GM19239 (cell line): ENCODE results near the gene PRR36.

Experiments
- DNase-seq: peaks from one replicate; pipeline ENCODE4 v3.0.0; 2011; ENCODE audit warnings: low spot score; ENCODE audit not compliant: insufficient read length
- FAIRE-seq: peaks from 2 replicates; lab custom pipeline; 2011; peaks lifted over from hg19 to GRCh38; lab: Jason Lieb, UNC

The PRR36 gene

GRCh38 chr19:7874897-7875273 lies 695 bp upstream of the PRR36 start:
- no peak for DNase-seq
- FAIRE-seq: no peak

GRCh38 chr19:7873304-7874075 lies 700 bp downstream of the PRR36 start:
- FAIRE-seq (no peak), DNase-seq (no peak)

GRCh38 chr19:7872306-7873204 lies 1.6 kb downstream of the PRR36 start:
- no peak for DNase-seq
- no peak for FAIRE-seq

DNA sequence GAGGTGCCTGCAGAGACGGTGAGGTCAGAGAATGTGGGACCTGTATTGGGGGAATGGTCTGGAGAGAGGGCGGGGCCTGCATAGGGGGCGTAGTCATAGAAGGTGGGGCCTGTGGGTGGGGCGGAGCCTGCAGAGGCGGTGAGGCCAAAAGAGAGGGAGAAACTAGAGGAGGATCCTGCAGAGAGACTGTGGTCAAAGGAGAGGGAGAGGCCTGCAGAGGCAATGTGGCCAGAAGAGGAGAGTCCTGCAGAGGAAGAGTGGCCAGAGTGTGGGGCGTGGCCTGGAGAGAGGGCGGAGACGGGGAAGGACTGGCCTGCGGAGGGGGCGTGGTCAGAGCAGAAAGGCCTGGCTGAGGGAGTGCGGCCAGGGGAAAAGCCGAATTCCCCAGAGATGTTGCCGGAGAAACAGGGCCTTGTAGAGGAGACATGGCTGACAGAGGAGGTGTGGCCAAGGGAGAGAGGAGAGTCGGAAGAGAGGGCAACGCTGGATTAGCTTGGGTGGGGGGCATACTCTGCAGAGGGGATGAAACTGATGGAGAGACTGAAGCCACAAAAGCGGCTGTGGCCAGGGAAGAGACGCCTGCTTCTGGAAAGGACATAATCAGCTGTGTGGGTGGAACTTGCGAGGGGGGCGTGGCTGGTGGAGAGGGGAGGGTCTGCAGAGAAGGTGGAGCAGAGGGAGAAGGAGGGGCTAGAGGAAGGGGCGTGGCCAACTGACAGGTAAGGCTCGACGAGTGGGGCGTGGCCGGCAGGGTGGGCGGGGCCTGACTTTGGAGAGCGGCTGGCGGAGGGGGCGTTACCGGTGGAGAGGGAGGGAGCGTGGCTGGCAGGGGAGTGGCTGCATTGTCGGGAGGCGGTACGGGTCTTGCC lies 2.5 kb downstream of the PRR36 start:
- peak; percentile 70 for DNase-seq

GRCh38 chr19:7870571-7871436 lies 3.4 kb downstream of the PRR36 start:
- FAIRE-seq (peak; percentile 49), DNase-seq (no peak)

More for the DNA sequence above, 2.5 kb downstream of the PRR36 start:
- FAIRE-seq: peak; percentile 80

DNA sequence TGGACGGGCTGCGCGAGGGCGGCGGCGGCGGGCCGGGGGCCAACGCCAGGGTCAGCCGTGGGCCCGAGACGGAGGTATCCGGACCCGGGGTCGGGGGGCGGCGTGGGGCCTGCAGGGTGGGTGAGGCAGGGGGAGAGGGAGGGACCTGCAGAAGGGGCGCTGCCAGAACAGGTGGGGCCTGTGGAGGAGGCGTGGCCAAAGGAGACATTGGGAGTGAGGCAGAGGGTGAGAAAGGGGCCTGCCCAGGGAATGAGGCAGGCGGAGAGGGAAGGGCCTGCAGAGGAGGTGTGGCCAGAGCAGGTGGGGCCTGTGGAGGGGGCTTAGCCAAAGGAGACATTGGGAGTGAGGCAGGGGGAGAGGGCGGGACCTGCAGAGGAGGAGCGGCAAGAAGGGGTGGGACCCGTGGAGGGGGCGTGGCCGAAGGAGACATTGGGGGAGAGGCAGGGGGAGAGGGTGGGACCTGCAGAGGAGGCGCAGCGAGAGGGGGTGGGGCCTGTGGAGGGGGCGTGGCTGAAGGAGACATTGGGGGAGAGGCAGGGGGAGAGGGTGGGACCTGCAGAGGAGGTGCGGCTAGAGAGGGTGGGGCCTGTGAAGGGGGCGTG lies 4.2 kb downstream of the PRR36 start:
- DNase-seq (no peak), FAIRE-seq (peak; percentile 14)

DNA sequence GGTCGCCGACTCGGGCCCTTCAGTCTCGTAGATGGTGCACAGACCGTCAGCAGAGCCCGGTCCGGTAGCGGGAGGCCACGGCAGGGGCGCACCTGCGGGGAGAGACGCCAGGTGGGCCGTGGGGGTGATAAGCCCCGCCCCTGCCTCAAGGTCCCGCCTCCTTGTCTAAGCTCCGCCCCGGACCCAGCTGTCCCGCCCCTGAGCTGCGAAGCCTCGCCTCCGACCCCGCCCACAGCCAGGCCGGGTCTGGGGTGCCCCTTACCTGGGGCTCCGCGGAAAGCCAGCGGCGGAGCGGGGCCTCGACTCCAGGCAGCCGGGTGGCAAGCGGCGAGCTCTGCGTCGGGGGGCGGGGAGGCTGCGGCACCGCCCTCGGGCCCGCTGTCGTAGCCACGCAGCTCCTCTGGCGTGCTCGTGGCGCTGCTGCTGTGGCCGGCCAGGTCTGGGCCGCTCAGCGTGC lies 4.7 kb downstream of the PRR36 start:
- no peak for FAIRE-seq
- peak; percentile 59 for DNase-seq

DNA sequence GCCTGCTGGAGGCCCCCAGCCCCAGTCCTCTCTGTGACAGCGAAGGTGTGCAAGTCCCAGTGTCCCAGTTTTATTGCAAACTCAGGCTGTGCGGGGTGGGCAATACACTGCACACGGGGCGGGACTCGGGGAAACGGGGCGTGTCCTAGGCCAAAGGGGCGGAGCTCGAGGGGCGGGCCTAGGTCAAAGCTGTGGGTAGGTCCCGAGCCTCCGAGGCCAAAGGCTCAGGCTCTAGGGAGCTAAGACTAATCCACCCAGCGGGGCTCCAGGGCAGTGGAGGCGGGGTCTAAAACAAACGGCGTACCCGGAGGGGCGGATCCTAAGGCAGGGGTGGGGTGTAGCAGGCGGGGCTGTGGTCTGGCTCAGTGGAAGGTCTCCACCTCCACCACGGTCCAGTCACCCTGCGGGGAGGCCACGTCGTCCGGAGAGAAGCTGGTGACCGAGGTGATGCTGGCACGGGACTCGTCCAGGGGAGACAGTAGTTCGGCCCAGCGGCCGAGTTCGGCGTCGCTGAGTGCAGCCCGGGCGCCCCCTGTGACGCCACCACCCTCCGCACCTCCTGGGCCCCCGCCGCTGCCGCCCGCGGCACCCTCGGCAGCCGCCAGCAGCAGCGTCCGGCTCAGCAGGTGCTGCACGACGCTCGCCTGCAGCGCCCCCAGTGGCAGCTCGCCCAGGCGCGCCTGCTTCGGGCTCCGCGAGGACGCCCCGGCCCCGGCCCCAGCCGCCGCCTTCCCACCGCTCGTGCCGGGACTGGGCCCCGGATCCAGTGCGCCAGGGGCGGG lies 5.3 kb downstream of the PRR36 start:
- DNase-seq (peak; percentile 96), FAIRE-seq (peak; percentile 94)

GRCh38 chr19:7868326-7868670 lies 5.9 kb downstream of the PRR36 start:
- DNase-seq (no peak), FAIRE-seq (no peak)

DNA sequence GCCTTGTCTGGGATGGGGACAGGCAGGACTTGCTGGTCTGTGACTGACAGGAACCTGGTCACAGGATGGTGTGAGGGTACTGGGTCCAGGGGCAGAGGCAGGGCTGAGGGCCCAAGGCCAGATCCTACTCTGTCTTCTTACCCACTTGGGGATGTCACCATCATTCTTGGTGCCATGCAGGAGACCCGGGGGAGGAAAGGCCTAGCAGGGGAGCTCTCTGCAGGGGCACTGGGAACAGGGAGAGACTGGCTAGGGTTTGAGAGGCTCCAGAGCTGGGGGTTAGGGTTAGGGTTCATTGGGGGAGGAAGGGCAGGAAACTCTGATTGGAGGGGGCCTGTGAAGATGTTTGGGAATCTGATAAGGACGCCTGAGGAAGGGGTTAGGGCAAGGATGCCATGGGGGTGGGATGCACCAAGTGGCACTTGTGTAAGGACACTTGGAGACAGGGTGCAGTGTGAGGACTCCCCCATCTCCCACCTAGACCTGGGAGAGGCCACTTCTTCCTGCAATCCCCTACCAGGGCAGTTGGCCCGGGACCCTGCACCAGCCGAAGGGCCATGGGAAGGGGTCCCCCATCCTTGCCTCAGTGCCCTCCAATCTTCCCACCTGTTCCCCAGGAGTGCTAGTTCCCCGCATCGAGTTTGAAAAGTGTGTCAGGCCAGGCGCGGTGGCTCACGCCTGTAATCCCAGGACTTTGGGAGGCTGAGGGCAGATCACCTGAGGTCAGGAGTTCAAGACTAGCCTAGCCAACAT lies 6.9 kb downstream of the PRR36 start:
- FAIRE-seq (no peak), DNase-seq (no peak)

GRCh38 chr19:7866399-7867091 lies 7.6 kb downstream of the PRR36 start:
- DNase-seq (no peak), FAIRE-seq (no peak)

DNA sequence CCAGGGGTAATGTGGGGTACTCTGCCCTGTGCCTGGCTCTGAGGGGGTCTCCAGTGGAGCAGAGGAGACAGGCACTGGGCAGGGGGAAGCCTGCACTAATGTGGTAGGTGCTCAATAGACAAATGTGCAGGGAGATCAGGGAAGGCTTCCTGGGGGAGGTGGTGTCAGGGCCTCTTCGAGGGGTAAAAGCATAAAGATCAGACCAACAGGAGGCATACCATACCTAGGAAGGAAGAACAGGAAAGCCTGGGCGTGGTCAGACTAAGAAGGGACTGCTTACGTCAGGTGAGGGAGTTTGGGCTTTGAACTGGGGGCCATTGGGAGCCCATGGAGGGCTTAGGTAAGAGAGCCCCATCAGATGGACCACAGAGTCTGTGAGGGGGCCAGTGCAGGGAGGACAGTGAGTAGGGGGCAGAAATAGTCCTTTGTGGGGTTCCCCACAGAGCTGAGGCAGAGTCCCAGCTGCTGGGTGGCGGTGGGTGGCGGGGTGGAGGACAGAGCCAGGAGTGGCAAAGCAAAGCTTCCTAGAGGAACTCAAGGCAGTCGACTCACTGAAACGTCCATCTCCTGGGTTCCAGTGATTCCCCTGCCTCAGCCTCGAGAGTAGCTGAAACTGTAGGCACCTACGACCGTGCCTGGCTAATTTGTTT lies 8.8 kb downstream of the PRR36 start:
- DNase-seq (no peak), FAIRE-seq (no peak)

DNA sequence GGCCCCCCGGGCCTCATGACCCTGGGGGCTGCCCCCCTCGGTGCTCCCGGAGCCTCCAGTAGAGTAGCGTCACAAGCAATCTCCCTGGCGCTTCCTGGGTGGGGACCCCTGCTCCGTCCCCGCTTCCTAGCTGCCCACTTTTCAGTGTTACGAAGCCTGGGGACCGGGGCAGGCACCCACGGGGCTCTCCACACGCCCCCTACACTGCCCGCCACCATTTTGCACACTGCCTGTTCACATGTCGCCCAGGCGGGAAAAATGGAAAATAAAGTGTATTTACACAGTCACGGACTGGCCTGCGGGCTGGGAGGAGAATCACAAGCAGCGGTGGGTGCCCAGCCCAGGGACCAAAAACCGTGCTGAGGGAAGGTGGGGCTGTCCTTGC lies 9.5 kb downstream of the PRR36 start:
- FAIRE-seq: no peak
- no peak for DNase-seq

DNA sequence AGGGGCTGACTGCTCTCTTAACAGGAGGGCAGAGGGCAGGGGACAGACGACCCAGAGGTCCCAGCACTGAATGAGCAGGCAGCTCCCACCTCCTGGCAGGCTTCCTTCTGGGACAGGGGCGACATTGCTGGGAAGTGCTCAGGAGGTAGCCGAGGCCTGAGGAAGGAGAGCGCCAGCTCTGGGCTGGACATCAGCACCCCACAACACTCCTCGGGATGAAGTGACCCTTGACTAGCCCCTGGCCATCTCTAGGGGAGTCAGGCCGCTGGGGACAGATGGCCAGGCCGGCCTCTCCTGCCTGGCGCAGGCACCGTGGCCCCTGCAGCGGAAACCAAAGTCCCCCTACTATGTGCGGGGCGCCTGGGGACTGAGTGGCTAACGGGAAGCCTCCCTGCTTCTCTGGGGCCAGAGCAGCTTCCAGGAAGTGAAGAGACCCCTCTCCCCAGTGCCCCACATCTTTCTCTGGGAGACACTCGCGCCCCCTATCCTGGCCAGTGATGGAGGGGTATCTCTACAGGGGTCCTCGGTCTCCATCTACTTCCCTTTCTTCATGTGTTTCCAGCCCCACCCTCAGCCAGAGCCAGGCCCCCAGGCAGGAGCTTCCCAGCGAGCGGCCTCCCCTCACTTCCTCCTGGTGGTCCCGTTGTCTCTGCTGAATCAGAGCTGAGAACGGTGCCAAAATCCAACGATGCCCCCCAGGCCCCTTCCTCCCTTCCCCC lies 10.1 kb downstream of the PRR36 start:
- FAIRE-seq (no peak), DNase-seq (no peak)

- DNase-seq: no peak
- FAIRE-seq: no peak
Observed at GRCh38 chr19:7863157-7863970, 10.8 kb downstream of the PRR36 start.
